Motor neuron (in vitro differentiated cells): ENCODE measurements around the gene MTCL1. TPM values are rescaled to one million over a fixed set of nuclear protein-coding genes. Genes with fewer than 3 reads are reported as not detected.

ENCODE experiments used
- ATAC-seq, 8 experiments: fragments of 200-7000 bp; cut with Tn5 transposase; replicated peaks in 6 of 8; 2 replicates each; pipeline ENCODE4 v1.8.0; 2021; ENCODE audit warnings: mild to moderate bottlenecking in 8 of 8, moderate library complexity in 8 of 8
- H3K27ac ChIP-seq, 2 donors: fragments of 250-450 bp; sonication (Bioruptor Pico); 2 replicates each; pipeline ENCODE4 v1.9.0; 2021; ENCODE audit warnings: antibody characterized with exemption in 2 of 2, mild to moderate bottlenecking in 2 of 2, moderate library complexity in 1 of 2
- H3K4me1 ChIP-seq, 2 donors: fragments of 250-450 bp; sonication (Bioruptor Pico); replicated peaks in 1 of 2; 2 replicates each; pipeline ENCODE4 v1.6.1; 2021; ENCODE audit warnings: antibody characterized with exemption in 2 of 2, mild to moderate bottlenecking in 2 of 2, moderate library complexity in 1 of 2
- H3K4me3 ChIP-seq, 5 donors: fragments of 250-450 bp; sonication (Bioruptor Pico); 2 replicates each; pipeline ENCODE4 v1.9.0; 2021; ENCODE audit warnings: antibody characterized with exemption in 5 of 5, mild to moderate bottlenecking in 5 of 5, moderate library complexity in 4 of 5
- WGBS, 10 experiments: fragments of 450-650 bp; shearing (Covaris generic); methylation state at CpG; one replicate each; pipeline ENCODE4 v1.0.0; 2022; 5-methylcytosine and 5-hydroxymethylcytosine counted together
- in situ Hi-C, 9 experiments: fragments of 400-800 bp; cut with MboI; loops; one replicate each; pipeline ENCODE4 v1.15.0; 2021; ENCODE audit warnings: low sequenced_read_pairs in 9 of 9, low pct_unique_long_range_greater_than_20kb in 2 of 9; ENCODE audit not compliant: unreplicated experiment in 9 of 9
- total RNA-seq, 8 experiments: library from RNA; unstranded; fragments of 300-600 nt; gene quantifications; 2 replicates each; pipeline versions ENCODE4 v1.2.3 to v1.2.4, GENCODE V29; 2022

The MTCL1 gene
- total RNA-seq, 8 experiments from 2014 or later: 10.4 to 35.6 (median 15.6) TPM

- H3K27ac ChIP-seq: no peak overlapping the region
- peaks cover 0 to 7% of the 10 kb centered on the region in 2 donors for H3K4me1 ChIP-seq
- no peak for ATAC-seq
- H3K4me3 ChIP-seq: no peak overlapping the region
- WGBS, 10 experiments: 71 to 100% (median 86%) methylated on average over 1 to 2 of the region's 2 CpGs; no CpG with 5 or more reads in 2 of the 10 experiments
- in situ Hi-C loops: no loop called here
Measured at GRCh38 chr18:8833480-8833879, 128.1 kb downstream of the MTCL1 start.

DNA sequence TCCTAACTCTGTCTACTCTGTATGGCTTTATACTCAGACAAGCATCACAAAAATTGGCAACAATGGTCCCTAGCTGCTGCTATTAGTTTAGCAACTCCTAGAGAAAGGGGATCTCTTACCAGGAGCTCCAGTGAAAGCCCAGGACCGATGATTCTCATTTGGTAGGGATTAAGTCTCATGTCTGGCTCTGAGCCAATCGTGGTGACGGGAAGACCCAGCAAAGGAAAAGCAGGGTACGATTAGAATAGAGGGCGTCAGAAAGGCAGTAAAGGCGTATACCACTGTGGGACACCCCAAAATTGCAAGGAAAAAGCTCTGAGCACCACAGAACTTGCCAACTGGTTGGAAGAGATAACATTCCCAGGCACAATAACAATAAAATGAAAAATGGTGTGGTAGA is 129.5 kb downstream of the MTCL1 start:
- ATAC-seq: no peak
- H3K27ac ChIP-seq: no peak overlapping the region
- peaks cover 0 to 7% of the 10 kb centered on the region in 2 donors for H3K4me1 ChIP-seq
- no peak overlapping the region for H3K4me3 ChIP-seq
- in situ Hi-C loops: no loop called here
- 20 to 96% (median 86%) methylated on average over 1 to 6 of the region's 6 CpGs; no CpG with 5 or more reads in 2 of the 10 experiments for WGBS, 10 experiments

- ATAC-seq: no peak
- Histone ChIP-seq H3K4me1 (peaks cover 0 to 6% of the 10 kb centered on the region in 2 donors), H3K27ac (no peak overlapping the region), H3K4me3 (no peak overlapping the region)
- in situ Hi-C loops: no loop called here
- WGBS, 10 experiments: 0 to 95% (median 88%) methylated on average over 1 to 3 of the region's 3 CpGs; no CpG with 5 or more reads in 1 of the 10 experiments
Measured at GRCh38 chr18:8835521-8835953, 130.2 kb downstream of the MTCL1 start.

GRCh38 chr18:8839281-8839680 is 133.9 kb downstream of the MTCL1 start:
- Histone ChIP-seq H3K27ac (no peak overlapping the region), H3K4me3 (no peak overlapping the region), H3K4me1 (peaks cover 0 to 2% of the 10 kb centered on the region in 2 donors)
- 0 to 100% (median 43%) methylated on average over 1 to 3 of the region's 3 CpGs; no CpG with 5 or more reads in 6 of the 10 experiments for WGBS, 10 experiments
- in situ Hi-C loops: no loop called here
- no peak for ATAC-seq

GRCh38 chr18:8841781-8842485 is 136.6 kb downstream of the MTCL1 start:
- H3K4me1 ChIP-seq: peaks cover 0 to 11% of the 10 kb centered on the region in 2 donors
- no peak overlapping the region for H3K27ac ChIP-seq
- in situ Hi-C loops: no loop called here
- ATAC-seq: no peak
- WGBS, 10 experiments: 27 to 89% (median 70%) methylated on average over 2 to 4 of the region's 4 CpGs; no CpG with 5 or more reads in 2 of the 10 experiments
- no peak overlapping the region for H3K4me3 ChIP-seq

DNA sequence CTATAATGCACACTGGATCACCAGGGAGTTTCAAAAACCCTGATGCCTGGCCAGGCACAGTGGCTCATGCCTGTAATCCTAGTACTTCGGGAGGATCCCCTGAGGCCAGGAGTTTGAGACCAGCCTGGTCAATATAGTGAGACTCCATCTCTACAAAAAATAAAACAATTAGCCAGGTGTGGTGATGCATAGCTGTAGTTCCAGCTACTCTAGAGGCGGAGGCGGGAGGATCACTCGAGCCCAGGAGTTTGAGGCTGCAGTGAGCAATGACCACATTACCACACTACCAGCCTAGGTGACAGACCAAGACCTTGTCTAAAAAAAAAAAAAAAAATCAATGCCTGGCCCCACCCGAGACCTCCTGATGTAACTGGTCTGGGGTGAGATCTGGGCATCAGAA is 137.2 kb downstream of the MTCL1 start:
- WGBS, 10 experiments: 40 to 100% (median 83%) methylated on average over 1 to 4 of the region's 5 CpGs; no CpG with 5 or more reads in 4 of the 10 experiments
- ATAC-seq: no peak
- Histone ChIP-seq H3K27ac (no peak overlapping the region), H3K4me3 (no peak overlapping the region), H3K4me1 (peaks cover 0 to 11% of the 10 kb centered on the region in 2 donors)
- in situ Hi-C loops: no loop called here

DNA sequence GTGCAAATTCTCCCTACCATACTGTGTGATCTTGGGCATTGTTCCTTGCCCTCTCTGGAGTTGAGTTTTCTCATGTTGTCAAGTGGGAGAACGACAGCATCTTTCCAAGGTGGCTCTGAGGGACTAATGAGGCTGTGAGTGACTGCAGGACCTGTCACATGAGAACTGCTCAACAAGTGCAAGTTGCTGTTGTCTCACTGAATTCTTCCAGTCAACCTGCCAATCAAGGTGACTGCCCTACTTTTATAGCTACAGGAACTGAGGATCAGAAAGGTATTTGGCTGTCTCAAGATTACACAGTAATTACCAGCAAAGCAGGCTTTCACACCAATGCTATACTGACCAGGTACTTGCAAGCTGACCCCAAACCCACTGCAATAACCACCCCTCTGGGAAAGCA is 137.6 kb downstream of the MTCL1 start:
- H3K4me3 ChIP-seq: no peak overlapping the region
- no CpG with 5 or more reads among the region's 1 CpG for WGBS, 10 experiments
- peaks cover 0 to 11% of the 10 kb centered on the region in 2 donors for H3K4me1 ChIP-seq
- no peak overlapping the region for H3K27ac ChIP-seq
- in situ Hi-C loops: no loop called here
- no peak for ATAC-seq

DNA sequence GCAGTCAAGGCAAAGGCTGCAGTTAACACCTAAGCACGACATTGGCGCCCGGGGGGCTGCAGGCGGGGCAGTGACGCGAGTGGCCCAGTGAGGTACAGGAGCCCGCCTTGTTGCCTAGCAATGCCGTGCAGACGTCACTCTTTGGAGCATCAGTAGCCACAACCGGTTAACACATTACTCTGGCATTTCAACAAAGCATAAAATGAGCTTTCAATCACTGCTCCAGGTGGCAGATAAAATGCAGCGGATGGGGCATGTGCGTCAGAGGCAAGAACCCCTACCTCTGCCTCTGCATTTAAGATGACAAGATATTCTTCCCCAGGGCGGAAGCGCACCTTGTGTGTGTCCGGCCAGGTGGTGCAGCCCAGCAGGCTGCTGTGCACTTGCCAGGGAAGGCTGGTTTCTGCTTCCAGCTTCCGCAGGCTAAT is 139.4 kb downstream of the MTCL1 start:
- no peak overlapping the region for H3K4me3 ChIP-seq
- ATAC-seq: peak in 6 of 8 experiments; percentile 15 to 97 (median 82)
- H3K4me1 ChIP-seq: peaks cover 0 to 11% of the 10 kb centered on the region in 2 donors
- in situ Hi-C loops: no loop called here
- H3K27ac ChIP-seq: peak overlapping the region in 1 of 2 donors; percentile 27
- 70 to 100% (median 89%) methylated on average over 1 to 9 of the region's 16 CpGs; no CpG with 5 or more reads in 2 of the 10 experiments for whole genome bisulfite sequencing, 10 experiments

DNA sequence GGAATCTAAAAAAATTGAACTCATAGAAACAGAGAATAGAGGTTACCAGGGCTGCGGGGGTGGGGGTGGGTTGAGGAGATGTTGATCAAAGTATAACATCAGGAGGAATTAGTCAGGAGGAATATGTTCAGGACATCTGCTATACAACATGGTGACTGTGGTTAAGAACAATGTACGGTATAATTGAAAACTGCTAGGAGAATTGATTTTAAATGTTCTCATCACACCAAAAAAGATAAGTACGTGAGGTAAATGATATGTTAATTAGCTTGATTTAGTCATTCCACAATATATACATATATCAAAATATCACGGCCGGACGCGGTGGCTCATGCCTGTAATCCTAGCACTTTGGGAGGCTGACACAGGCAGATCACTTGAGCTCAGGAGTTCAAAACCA is 140.2 kb downstream of the MTCL1 start:
- ATAC-seq: no peak
- WGBS, 10 experiments: 59 to 96% (median 77%) methylated on average over 3 to 7 of the region's 7 CpGs; no CpG with 5 or more reads in 1 of the 10 experiments
- H3K4me1 ChIP-seq: peaks cover 0 to 11% of the 10 kb centered on the region in 2 donors
- in situ Hi-C loops: no loop called here
- no peak overlapping the region for H3K27ac ChIP-seq
- no peak overlapping the region for H3K4me3 ChIP-seq

GRCh38 chr18:8847066-8847755 is 141.9 kb downstream of the MTCL1 start:
- in situ Hi-C loops: no loop called here
- peak in 4 of 8 experiments; percentile 38 to 97 (median 79) for ATAC-seq
- peaks cover 0 to 11% of the 10 kb centered on the region in 2 donors for H3K4me1 ChIP-seq

GRCh38 chr18:8847900-8848299 is 142.5 kb downstream of the MTCL1 start:
- Histone ChIP-seq H3K4me3 (no peak overlapping the region), H3K27ac (no peak overlapping the region), H3K4me1 (peaks cover 0 to 11% of the 10 kb centered on the region in 2 donors)
- in situ Hi-C loops: no loop called here
- no peak for ATAC-seq
- 11 to 100% (median 51%) methylated on average over 1 to 5 of the region's 5 CpGs; no CpG with 5 or more reads in 4 of the 10 experiments for WGBS, 10 experiments

More at GRCh38 chr18:8847066-8847755, 141.9 kb downstream of the MTCL1 start:
- 65 to 91% (median 67%) methylated on average over 3 to 5 of the region's 6 CpGs; no CpG with 5 or more reads in 5 of the 10 experiments for WGBS, 10 experiments
- no peak overlapping the region for H3K4me3 ChIP-seq
- H3K27ac ChIP-seq: no peak overlapping the region

DNA sequence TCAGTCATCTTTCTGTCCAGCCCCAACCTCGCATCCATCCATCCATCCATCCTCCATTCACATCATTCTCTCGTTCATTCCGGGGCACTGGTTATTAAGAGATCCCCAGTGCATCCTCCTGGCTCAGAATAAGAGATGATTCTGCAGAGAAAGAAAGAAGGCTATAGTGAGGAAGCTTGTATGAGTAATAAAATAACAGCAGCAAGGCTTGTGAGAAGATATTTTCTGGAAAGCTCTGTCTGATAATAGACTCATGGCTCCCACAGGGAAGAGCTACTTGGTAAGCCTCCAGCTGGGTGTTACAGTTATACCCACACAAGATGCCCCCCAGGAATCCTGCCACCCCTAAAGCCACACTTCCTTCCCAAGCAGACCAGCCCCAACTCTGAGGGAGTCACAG is 143.2 kb downstream of the MTCL1 start:
- ATAC-seq: no peak
- Histone ChIP-seq H3K27ac (no peak overlapping the region), H3K4me1 (peaks cover 0 to 11% of the 10 kb centered on the region in 2 donors), H3K4me3 (no peak overlapping the region)
- in situ Hi-C loops: no loop called here
- 7 to 100% (median 85%) methylated on average over 1 to 3 of the region's 3 CpGs; no CpG with 5 or more reads in 2 of the 10 experiments for WGBS, 10 experiments

DNA sequence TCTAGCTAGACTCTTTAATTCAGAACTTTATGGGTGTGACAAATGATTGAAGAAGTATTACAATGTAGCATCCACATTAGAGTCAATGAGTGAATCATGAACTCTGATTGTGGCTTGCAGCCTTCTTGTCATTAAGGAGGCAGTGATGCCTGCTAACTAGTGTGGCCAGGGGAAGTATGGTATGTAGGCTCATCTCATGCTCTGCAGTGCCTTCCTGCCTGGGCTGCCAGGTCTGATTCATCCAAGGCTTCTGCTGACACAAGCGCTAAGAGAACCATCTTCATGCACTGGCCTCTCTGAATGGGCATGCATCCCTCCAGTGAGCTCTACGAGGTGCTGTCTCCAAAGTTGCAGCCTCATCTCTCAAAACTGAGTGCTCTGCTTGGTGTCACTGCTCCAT is 144.3 kb downstream of the MTCL1 start:
- Histone ChIP-seq H3K4me1 (peaks cover 0 to 5% of the 10 kb centered on the region in 2 donors), H3K4me3 (no peak overlapping the region), H3K27ac (no peak overlapping the region)
- in situ Hi-C loops: no loop called here
- ATAC-seq: no peak
- WGBS, 10 experiments: 79 to 100% (median 100%) methylated on average over 1 to 2 of the region's 2 CpGs; no CpG with 5 or more reads in 7 of the 10 experiments
